Measurements from ENCODE around the gene EXOSC2. TPM values are rescaled to one million over a fixed set of nuclear protein-coding genes. Genes with fewer than 3 reads are reported as not detected.

The EXOSC2 gene
- polyA plus RNA-seq, 1 donor from 2014 or later = 36.3 TPM

DNA sequence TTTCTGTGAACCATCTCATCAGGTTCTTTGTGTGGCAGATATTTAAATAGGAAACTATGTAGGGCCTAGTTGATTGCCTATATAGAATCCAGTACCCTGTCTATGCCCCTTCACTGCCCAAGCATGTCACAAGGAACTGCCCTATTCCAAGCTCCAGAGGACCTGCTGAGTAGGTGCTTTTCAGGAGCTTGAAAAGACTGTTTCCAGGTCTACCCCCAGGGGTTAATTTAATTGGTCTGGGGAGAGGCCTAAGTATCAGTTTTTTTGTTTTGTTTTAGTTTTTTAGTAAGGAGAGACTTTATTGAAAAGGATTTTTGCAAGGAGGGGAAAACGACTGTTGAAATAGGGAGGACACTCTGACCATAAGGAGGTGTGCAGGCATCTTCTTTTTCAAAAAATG is 43.3 kb downstream of the EXOSC2 start:
- Histone ChIP-seq H4K20me1 (ENCODE audit: insufficient read depth) (no peaks in the 10 kb centered on the region), H3F3A (ENCODE audit: insufficient read depth, low read length, poor library complexity, severe bottlenecking) (no peaks in the 10 kb centered on the region), H3K27me3 (ENCODE audit: insufficient read depth, low read depth, low read length) (no peaks in the 10 kb centered on the region), H3K9me2 (ENCODE audit: insufficient read depth, low read length) (no peaks in the 10 kb centered on the region), H3K79me2 (replicated peaks; ENCODE audit: insufficient read depth, low read length) (no peaks in the 10 kb centered on the region), H3K4me2 (ENCODE audit: low read length) (no peak overlapping the region), H3K4me3 (ENCODE audit: low read length) (no peak overlapping the region), H3K9ac (ENCODE audit: low read length) (no peak overlapping the region), H2AFZ (ENCODE audit: low read depth, low read length) (no peak overlapping the region), H3K27ac (ENCODE audit: low read length) (no peak overlapping the region), H3K36me3 (ENCODE audit: insufficient read depth, low read length) (no peaks in the 10 kb centered on the region), H3K9me3 (ENCODE audit: low read length) (no peaks in the 10 kb centered on the region)
- TF ChIP-seq, protein P1, sequence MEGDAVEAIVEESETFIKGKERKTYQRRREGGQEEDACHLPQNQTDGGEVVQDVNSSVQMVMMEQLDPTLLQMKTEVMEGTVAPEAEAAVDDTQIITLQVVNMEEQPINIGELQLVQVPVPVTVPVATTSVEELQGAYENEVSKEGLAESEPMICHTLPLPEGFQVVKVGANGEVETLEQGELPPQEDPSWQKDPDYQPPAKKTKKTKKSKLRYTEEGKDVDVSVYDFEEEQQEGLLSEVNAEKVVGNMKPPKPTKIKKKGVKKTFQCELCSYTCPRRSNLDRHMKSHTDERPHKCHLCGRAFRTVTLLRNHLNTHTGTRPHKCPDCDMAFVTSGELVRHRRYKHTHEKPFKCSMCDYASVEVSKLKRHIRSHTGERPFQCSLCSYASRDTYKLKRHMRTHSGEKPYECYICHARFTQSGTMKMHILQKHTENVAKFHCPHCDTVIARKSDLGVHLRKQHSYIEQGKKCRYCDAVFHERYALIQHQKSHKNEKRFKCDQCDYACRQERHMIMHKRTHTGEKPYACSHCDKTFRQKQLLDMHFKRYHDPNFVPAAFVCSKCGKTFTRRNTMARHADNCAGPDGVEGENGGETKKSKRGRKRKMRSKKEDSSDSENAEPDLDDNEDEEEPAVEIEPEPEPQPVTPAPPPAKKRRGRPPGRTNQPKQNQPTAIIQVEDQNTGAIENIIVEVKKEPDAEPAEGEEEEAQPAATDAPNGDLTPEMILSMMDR (IDR thresholded peaks at IDR 0.05; ENCODE audit: poor library complexity, severe bottlenecking) = no peak
- TF ChIP-seq TAF1 (IDR thresholded peaks at IDR 0.05; ENCODE audit: low read depth) = no peak
- TF ChIP-seq, protein P2, sequence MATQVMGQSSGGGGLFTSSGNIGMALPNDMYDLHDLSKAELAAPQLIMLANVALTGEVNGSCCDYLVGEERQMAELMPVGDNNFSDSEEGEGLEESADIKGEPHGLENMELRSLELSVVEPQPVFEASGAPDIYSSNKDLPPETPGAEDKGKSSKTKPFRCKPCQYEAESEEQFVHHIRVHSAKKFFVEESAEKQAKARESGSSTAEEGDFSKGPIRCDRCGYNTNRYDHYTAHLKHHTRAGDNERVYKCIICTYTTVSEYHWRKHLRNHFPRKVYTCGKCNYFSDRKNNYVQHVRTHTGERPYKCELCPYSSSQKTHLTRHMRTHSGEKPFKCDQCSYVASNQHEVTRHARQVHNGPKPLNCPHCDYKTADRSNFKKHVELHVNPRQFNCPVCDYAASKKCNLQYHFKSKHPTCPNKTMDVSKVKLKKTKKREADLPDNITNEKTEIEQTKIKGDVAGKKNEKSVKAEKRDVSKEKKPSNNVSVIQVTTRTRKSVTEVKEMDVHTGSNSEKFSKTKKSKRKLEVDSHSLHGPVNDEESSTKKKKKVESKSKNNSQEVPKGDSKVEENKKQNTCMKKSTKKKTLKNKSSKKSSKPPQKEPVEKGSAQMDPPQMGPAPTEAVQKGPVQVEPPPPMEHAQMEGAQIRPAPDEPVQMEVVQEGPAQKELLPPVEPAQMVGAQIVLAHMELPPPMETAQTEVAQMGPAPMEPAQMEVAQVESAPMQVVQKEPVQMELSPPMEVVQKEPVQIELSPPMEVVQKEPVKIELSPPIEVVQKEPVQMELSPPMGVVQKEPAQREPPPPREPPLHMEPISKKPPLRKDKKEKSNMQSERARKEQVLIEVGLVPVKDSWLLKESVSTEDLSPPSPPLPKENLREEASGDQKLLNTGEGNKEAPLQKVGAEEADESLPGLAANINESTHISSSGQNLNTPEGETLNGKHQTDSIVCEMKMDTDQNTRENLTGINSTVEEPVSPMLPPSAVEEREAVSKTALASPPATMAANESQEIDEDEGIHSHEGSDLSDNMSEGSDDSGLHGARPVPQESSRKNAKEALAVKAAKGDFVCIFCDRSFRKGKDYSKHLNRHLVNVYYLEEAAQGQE (IDR thresholded peaks at IDR 0.05; ENCODE audit: borderline replicate concordance) = no peak
- no peak for TF ChIP-seq RAD21 (conservative IDR thresholded peaks at IDR 0.05)
- TF ChIP-seq MXI1 (conservative IDR thresholded peaks at IDR 0.05; ENCODE audit: poor library complexity, severe bottlenecking) = no peak
- no peak for TF ChIP-seq SMC3 (conservative IDR thresholded peaks at IDR 0.05; ENCODE audit: poor library complexity)
- TF ChIP-seq POLR2AphosphoS5 (IDR thresholded peaks at IDR 0.05) = no peak
- no peak for TF ChIP-seq EP300 (conservative IDR thresholded peaks at IDR 0.05; ENCODE audit: poor library complexity, severe bottlenecking)
- no peak for TF ChIP-seq EZH2 (IDR thresholded peaks at IDR 0.05; ENCODE audit: borderline replicate concordance, insufficient read depth, low read length, poor library complexity, severe bottlenecking)

DNA sequence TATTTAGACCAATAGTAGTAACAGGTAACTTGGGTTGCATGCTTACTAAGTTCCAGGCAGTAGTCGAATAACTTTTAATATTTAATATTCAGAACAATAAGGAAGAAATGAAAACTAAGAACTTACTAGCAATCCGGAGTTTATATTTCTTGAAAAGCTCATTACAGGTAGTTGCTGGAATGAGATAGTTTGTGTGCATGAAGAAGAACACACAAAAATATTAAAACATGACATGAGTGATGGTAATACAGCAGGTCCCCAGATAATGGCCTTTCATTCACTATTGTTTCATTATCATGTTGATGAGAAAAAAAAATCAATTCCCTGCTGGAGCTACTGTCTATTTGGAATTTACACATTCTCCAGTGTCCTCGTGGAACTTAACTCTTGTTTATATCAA is 44.7 kb downstream of the EXOSC2 start:
- no peak overlapping the region for H3K4me3 ChIP-seq (ENCODE audit: low read length)
- no peaks in the 10 kb centered on the region for H3K27me3 ChIP-seq (ENCODE audit: insufficient read depth, low read depth, low read length)
- no peaks in the 10 kb centered on the region for H3F3A ChIP-seq (ENCODE audit: insufficient read depth, low read length, poor library complexity, severe bottlenecking)
- no peak overlapping the region for H3K27ac ChIP-seq (ENCODE audit: low read length)
- H3K79me2 ChIP-seq (replicated peaks; ENCODE audit: insufficient read depth, low read length) = no peaks in the 10 kb centered on the region
- no peak overlapping the region for H3K4me2 ChIP-seq (ENCODE audit: low read length)
- H4K20me1 ChIP-seq (ENCODE audit: insufficient read depth) = no peaks in the 10 kb centered on the region
- no peaks in the 10 kb centered on the region for H3K9me2 ChIP-seq (ENCODE audit: insufficient read depth, low read length)
- H3K9me3 ChIP-seq (ENCODE audit: low read length) = peaks cover 3% of the 10 kb centered on the region
- TF ChIP-seq, protein P1 (IDR thresholded peaks at IDR 0.05; ENCODE audit: poor library complexity, severe bottlenecking) = no peak
- TF ChIP-seq TAF1 (IDR thresholded peaks at IDR 0.05; ENCODE audit: low read depth) (no peak), EP300 (conservative IDR thresholded peaks at IDR 0.05; ENCODE audit: poor library complexity, severe bottlenecking) (no peak), MXI1 (conservative IDR thresholded peaks at IDR 0.05; ENCODE audit: poor library complexity, severe bottlenecking) (no peak)
- H3K36me3 ChIP-seq (ENCODE audit: insufficient read depth, low read length) = no peaks in the 10 kb centered on the region
- no peak overlapping the region for H2AFZ ChIP-seq (ENCODE audit: low read depth, low read length)
- no peak overlapping the region for H3K9ac ChIP-seq (ENCODE audit: low read length)
